AG04449 (cell line): ENCODE data around the gene SMYD3.

Source experiments
- CTCF ChIA-PET: fragments of 350-600 bp; formaldehyde crosslinking; extraction: SDS; loops from one replicate; lab custom pipeline; 2021; ENCODE audit warnings: antibody characterized with exemption; lab: Yijun Ruan, JAX
- POLR2A ChIA-PET: fragments of 400-600, 350-600 bp; formaldehyde crosslinking; extraction: SDS; loops from one replicate; lab custom pipeline; 2020; ENCODE audit warnings: antibody characterized with exemption, inconsistent platforms; lab: Yijun Ruan, JAX
- DNase-seq: peaks from one replicate; pipeline ENCODE4 v3.0.0-alpha.2; 2010; ENCODE audit warnings: low read depth, low spot score
- H3K4me3 ChIP-seq: 2 replicates; pipeline ENCODE4 v1.5.1; 2011; ENCODE audit warnings: low read depth, mild to moderate bottlenecking, control low read depth, low read length
- CTCF ChIP-seq: IDR thresholded peaks from one replicate; pipeline ENCODE4 v1.5.1; 2011; ENCODE audit warnings: mild to moderate bottlenecking, moderate library complexity, low read length, control low read depth, inconsistent platforms; ENCODE audit not compliant: insufficient read depth; ENCODE audit errors: missing control alignments

Gene SMYD3

GRCh38 chr1:245867738-245868137 is 639.3 kb downstream of the SMYD3 start:
- no peak overlapping the region for H3K4me3 ChIP-seq
- no peak for TF ChIP-seq CTCF
- CTCF ChIA-PET = interaction anchor here (1.2 kb wide), 1 partner anchor 711 kb away, joined by 3 read pairs; no protein-coding TSS in a partner anchor
- POLR2A ChIA-PET = no interaction called here
- DNase-seq = no peak

GRCh38 chr1:245864872-245865271 is 642.2 kb downstream of the SMYD3 start:
- POLR2A ChIA-PET = no interaction called here
- no peak for DNase-seq
- CTCF ChIA-PET = no interaction called here
- no peak for TF ChIP-seq CTCF
- no peak overlapping the region for H3K4me3 ChIP-seq

GRCh38 chr1:245863566-245864184 is 643.4 kb downstream of the SMYD3 start:
- CTCF ChIA-PET = interaction anchor here (0.6 kb wide), 1 partner anchor 78 kb away, joined by 3 read pairs; no protein-coding TSS in a partner anchor

GRCh38 chr1:245862812-245863540 is 644.1 kb downstream of the SMYD3 start:
- no peak overlapping the region for H3K4me3 ChIP-seq
- TF ChIP-seq CTCF = no peak
- ChIA-PET POLR2A (no interaction called here), CTCF (interaction anchor here (0.6 to 1.0 kb wide), 4 partner anchors 11 to 77 kb away, joined by 3 read pairs; no protein-coding TSS in a partner anchor)
- DNase-seq = no peak

More at GRCh38 chr1:245863566-245864184, 643.4 kb downstream of the SMYD3 start:
- TF ChIP-seq CTCF = no peak
- no peak overlapping the region for H3K4me3 ChIP-seq
- no peak for DNase-seq
- POLR2A ChIA-PET = no interaction called here

- TF ChIP-seq CTCF = no peak
- DNase-seq = peak; percentile 33
- no peak overlapping the region for H3K4me3 ChIP-seq
- ChIA-PET POLR2A (no interaction called here), CTCF (interaction anchor here (0.8 to 2.4 kb wide), 4 partner anchors 10 to 227 kb away, joined by 3 to 8 read pairs (median 4); no protein-coding TSS in a partner anchor)
Measured at GRCh38 chr1:245860657-245861544, 646.2 kb downstream of the SMYD3 start.
